HG02938 (cell line): ENCODE results near the gene DNAH8.
A peak's percentile ranks its signal among the peaks of the same experiment; 100 is the strongest.
"Not testable (repeated sequence)": the region's sequence is repeated elsewhere in the genome, so short reads cannot be mapped to it uniquely, and the experiment has no call there.

Source experiments
- ATAC-seq: cut with Tn5 transposase; IDR thresholded peaks from one replicate; pipeline ENCODE4 v1.9.1; 2021; ENCODE audit warnings: mild to moderate bottlenecking, moderate library complexity; ENCODE audit not compliant: unreplicated experiment

Gene DNAH8

DNA sequence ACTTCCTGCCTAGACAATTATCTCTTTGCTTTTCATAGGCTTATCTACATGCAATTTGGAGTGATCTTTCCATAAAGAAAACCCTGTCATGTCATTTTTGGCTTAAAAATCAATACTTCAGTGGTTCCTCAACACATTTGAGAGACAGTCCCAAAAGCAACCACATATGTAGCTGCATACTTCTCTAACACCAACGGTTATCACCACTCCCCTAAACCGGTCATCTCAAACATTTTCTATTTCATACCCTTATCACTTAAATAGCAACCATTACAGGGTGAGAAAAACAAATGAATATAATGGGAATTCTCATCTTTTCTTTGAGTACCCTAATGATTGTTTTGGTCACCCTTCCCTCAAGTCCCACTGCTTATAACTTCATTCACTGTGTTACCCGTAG is 17.3 kb upstream of the DNAH8 start:
- ATAC-seq = no peak

DNA sequence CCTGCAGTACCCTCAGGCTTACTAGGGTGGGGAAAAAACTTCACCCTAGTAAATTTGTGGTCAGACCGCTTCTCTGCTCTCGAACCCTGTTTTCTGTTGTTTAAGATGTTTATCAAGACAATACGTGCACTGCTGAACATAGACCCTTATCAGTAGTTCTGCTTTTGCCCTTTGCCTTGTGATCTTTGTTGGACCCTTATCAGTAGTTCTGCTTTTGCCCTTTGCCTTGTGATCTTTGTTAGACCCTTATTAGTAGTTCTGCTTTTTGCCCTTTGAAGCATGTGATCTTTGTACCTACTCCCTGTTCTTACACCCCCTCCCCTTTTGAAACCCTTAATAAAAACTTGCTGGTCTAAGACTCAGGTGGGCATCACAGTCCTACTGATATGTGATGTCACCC is 15.4 kb upstream of the DNAH8 start:
- ATAC-seq = not testable (repeated sequence)

- no peak for ATAC-seq
These were observed 13.6 kb upstream of the DNAH8 start for GRCh38 chr6:38701551-38701950.

DNA sequence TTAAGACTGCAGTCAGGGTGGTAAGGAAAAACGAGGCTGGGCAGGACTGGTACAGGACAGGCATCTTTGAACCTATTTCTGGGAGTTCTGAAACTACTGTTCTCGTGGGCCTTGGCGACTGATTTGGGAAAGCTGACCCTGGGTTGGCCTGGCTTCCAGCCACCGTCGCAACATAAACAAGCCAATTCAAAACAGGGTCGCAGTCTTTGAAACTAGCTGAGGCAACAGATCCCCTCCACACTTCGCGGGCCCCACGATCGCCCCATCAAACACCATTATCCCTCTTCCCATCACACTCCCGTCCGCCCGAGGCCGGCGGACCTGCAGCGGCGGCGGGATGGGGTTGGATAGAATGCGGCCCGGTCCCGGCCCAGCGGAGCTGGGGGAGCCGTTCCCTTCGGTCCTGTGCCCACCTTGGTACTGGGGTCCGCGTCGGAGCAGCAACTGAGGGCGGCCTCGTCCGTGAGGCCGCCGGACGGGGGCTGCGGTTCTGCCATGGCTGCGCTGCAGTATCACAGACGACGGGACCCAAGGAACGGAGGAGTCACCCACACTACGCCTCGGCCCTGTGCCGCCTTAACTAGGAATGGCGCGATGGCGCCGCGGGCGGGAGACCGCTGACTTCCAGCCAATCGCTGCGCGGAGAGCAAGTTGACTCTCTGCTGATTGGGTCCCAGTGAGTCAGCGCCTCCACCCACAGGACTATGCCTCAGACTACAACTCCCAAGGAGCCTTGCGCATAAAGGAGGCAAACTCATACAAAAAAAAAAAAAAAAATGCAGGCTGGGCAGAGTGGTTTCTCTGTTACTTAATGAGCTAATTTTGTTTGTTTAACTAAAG is 12.3 kb upstream of the DNAH8 start, which contains the start of gene GLO1:
TSS of gene GLO1 (minus strand) at position 588 of the 840 bp plus-strand sequence. CDS start at position 497, 91 bp downstream.
- peak; percentile 99 for ATAC-seq

GRCh38 chr6:38703949-38704590 is 11.0 kb upstream of the DNAH8 start:
- ATAC-seq = no peak

DNA sequence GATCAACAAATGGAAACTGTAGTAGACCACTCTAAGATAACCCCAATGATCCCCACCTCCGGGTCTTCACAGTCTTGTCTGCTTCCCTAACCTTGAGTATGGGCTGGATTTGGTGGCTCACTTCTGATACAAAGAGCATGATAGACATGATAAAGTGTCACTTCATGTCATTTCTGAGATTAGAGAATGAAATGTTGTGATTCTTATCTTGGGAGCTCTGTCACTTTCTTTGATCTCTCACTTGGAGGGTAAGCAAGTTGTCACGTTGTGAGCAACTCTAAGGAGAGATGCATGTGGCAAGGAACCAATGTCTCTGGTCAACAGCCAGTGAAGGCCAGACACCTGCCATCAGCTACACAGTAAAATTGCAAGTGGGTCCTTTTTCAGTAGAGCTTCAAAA is 9.2 kb upstream of the DNAH8 start:
- ATAC-seq = no peak

- ATAC-seq = no peak
These were observed 6.6 kb upstream of the DNAH8 start for GRCh38 chr6:38708496-38708895.

DNA sequence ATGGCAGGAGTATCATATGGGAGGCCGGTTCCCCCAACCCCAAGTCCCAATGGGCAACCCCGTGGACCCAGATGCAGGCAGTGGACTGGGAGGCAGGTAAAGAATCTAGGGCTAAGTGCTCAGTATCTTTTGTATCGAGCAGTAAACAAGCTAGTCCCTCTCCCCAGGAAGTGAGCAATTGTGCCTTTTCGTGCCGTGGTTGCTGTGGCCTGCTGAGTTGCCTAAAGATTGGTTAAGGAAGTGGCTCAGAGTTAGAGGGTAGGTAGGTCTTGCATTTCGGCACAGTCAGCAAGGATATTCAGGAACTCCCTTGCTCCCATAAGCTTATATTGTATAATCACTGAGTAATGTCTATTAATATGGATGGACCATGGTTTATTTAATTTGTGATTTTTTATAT is 1.3 kb upstream of the DNAH8 start:
- no peak for ATAC-seq

GRCh38 chr6:38714239-38715015 is 684 bp upstream of the DNAH8 start:
- no peak for ATAC-seq

DNA sequence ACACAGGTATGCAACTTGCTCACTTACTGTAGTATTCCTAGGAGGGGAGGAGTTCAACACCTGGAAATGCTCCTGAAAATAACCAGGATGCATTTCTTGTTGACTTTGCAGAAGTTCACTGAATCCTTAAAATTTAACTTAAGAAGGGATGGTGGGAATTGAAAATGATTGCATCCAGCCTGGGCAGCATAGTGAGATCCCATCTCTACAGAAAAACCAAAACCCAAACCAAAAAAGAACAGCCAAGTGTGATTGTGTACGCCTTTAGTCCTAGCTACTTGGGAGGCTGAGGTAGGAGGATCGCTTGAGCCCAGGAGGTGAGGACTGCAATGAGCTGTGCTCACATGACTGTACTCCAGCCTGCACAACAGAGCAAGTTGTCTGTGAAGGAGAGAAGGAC is 1.7 kb downstream of the DNAH8 start:
- ATAC-seq = no peak

DNA sequence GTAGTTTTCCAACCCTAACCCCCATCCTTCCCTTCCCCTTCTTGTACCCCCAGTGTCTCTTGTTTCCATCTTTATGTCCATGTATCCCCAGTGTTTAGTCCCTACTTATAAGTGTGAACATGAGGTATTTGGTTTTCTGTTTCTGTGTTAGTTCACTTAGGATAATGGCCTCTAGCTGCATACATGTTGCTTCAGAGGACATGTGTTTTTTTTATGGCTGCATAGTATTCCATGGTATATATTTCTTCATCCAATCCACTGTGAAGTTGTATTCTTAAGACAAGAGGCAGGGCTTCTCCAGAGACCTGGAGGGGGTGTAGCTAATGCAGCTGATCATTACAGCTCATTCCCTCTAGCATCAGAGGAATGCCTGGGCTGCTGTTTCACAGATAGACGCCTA is 4.2 kb downstream of the DNAH8 start:
- no peak for ATAC-seq

GRCh38 chr6:38720295-38720694 is 5.2 kb downstream of the DNAH8 start:
- no peak for ATAC-seq

- ATAC-seq = no peak
These were observed 6.9 kb downstream of the DNAH8 start for GRCh38 chr6:38722038-38722437.

DNA sequence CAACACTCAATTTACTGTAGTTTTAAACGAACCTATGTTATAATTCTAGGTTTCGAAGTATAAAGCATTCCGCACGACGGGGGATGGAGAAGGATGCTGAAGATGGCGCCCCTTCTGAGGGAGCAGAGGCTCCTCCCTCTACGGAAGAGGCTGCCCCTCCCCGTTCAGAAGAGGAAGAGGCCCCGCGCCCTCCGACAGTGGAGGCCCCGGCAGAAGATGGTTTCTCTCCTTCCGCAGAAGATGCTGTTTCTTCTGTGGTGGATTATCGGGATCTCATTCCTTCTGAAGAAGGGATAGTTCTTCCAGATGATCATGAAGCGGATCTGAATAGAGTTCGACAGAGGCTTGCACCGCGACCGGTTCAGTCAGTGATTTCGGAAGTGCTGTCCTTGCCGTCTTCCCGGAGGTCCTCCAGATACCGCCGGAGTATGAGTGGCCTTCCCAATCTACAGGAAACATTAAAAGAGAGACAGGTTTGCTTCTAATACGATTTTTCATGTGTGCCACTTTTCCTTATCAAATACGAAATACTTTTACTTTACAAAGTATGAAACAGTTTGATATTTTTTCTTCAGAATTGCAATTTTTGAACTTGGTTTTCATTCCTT is 7.7 kb downstream of the DNAH8 start:
- ATAC-seq = no peak

DNA sequence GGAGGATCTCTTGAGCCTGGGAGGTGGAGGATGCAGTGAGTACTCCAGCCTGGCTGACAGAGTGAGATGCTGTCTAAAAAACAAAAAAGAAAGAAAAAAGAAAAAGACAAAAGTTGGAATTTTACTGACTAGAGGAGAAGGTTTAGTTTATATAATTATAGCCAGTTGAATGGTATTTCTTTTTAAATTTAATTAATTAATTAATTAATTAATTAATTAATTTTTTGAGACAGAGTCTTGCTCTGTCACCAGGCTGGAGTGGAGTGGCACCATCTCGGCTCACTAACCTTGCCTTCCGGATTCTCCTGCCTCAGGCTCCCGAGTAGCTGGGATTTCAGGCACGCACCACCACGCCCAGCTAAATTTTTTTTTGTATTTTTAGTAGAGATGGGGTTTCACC is 8.7 kb downstream of the DNAH8 start:
- no peak for ATAC-seq

- no peak for ATAC-seq
These were observed 9.2 kb downstream of the DNAH8 start for GRCh38 chr6:38724343-38724742.

DNA sequence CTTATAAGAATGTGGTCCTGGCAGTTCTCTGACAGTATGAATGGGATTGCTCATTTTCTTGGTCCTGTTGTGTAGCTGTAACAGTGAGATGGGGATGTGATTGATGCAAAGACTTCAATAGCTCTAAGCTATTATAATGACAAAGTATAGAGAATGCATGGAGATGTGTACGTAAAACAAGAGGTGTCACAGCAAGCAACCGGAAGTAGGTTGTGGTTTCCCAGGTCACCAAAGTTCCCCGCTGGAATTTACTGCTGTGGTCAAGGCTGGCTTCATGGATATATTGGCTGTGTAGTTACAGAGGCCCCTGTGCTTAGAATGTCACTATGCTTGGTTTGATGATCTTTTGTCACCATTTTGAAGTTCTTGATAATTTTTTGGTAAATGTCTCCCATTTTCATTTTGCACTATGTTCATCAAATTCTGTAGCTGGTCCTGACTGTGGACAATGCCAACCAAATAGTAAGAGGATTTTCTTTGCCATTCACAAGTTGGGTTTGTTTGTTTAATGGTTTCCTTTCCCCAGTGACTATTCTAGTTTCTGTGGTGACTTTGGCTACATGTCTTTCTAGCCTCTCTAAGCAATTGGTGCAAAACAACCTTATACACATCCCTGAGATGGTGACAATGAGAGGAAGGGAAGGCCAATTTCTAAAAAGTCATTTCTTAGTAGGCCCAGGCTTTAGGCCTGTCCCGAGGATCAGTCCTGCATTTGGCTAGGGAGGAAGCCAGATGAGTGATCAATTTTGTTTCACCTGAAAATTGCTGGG is 10.5 kb downstream of the DNAH8 start:
- ATAC-seq = no peak

DNA sequence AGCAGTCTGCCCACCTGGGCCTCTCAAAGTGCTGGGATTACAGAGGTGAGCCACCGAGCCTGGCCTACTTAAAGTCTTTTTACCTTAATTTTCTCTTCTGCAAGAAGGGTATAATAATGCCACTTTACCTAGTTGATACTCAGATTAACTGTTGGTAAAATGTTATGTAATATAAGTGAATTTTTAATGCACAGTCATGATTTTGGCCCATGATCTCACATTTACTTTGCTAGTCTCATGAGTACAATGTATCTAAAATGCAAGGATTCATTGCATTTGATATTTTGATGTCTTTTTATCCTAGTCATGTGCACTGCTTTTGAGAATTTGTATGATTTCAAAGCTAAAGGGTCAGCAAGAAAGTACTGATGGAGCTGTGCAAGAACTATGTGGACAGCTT is 13.1 kb downstream of the DNAH8 start:
- no peak for ATAC-seq

DNA sequence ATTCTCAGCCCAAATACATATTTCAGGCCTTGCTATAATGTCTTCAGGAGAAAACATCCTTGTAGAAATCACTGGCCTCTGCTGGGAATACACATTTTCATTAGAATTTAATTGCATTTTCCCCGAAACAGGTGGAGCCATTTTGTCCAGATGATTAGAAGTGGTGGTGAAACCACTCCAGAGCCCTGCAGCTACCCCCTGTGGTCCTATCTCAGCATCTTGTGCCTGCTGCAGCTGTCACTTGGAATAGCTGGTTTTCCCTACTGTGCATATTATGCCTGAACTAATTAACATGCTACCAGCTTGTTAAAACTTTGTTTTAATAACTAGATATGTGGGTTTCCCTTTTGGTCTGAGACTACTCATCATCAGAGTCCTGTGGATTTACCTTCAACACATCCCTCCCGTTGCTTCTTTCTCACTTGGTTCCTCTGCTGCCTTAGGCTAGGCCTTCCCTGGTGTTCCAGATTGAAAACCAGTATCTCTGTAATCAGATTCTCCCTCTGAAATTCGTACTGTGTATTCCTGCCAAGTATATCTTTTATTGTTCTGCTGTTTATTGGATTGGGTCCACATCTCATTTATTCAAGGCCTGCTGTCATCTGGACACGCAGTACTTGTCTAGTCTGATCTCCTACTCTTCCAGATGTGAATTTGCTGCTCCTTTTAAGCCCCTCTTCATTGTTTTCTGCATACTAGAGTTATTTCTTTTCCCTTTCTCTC is 15.2 kb downstream of the DNAH8 start:
- no peak for ATAC-seq

DNA sequence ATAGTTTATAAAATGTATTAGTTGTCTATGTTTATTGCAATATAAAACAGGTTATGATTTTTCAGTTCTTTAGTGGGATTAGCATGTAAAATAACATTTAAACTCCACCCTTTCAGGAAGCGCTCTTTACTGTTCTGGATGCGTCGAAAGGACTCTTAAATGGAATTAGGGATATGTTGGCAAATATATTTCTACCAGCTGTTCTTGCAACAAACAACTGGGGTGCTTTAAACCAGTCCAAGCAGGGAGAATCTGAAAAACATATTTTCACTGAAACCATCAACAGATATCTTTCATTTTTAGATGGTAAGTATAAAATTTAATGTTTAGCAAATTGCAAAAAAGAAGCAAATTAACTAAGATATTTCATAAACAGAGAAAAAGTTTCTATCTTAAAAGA is 21.8 kb downstream of the DNAH8 start:
- no peak for ATAC-seq
